ENCODE data around the gene SVOPL. TPM values are rescaled to one million over a fixed set of nuclear protein-coding genes. Genes with fewer than 3 reads are reported as not detected.
A peak's percentile ranks its signal among the peaks of the same experiment; 100 is the strongest.

The SVOPL gene
- total RNA-seq, 1 experiment from 2014 or later, result 1.1 TPM

DNA sequence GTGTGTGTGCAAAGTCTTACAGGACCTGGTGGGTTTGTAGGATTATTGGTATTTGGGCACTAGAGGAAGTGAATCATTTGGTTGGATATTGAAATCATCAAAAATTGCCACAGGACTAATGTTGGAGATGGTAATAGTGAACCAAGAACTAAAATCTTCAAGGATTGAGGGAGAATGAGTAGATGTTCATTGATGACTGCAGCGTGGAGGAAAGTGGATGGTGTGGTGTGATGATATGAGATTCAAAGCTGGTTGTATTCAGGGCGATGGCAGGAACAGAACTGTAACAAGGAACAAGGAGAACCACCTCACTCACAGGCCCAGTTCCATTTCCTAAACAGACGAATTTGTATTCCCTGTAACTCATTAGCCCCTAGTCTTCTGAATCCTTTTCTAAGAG, 150.8 kb downstream of the SVOPL start:
- H4K5ac ChIP-seq (ENCODE audit: insufficient read length, low read depth, low read length), result no peak overlapping the region
- no peak overlapping the region for H2AFZ ChIP-seq (ENCODE audit: low read length)
- TF ChIP-seq, protein P1, sequence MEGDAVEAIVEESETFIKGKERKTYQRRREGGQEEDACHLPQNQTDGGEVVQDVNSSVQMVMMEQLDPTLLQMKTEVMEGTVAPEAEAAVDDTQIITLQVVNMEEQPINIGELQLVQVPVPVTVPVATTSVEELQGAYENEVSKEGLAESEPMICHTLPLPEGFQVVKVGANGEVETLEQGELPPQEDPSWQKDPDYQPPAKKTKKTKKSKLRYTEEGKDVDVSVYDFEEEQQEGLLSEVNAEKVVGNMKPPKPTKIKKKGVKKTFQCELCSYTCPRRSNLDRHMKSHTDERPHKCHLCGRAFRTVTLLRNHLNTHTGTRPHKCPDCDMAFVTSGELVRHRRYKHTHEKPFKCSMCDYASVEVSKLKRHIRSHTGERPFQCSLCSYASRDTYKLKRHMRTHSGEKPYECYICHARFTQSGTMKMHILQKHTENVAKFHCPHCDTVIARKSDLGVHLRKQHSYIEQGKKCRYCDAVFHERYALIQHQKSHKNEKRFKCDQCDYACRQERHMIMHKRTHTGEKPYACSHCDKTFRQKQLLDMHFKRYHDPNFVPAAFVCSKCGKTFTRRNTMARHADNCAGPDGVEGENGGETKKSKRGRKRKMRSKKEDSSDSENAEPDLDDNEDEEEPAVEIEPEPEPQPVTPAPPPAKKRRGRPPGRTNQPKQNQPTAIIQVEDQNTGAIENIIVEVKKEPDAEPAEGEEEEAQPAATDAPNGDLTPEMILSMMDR (conservative IDR thresholded peaks at IDR 0.05), result no peak
- H4K20me1 ChIP-seq (ENCODE audit: control insufficient read depth, insufficient read depth, insufficient read length), result no peaks in the 10 kb centered on the region
- H3K18ac ChIP-seq (ENCODE audit: insufficient read length, low read depth, low read length), result no peak overlapping the region
- no peak overlapping the region for H3K27ac ChIP-seq (ENCODE audit: insufficient read length, low read depth, low read length)
- H2AK5ac ChIP-seq (ENCODE audit: insufficient read length, low read length), result no peak overlapping the region
- H2BK5ac ChIP-seq (ENCODE audit: insufficient read length, low read length), result no peak overlapping the region
- no peak overlapping the region for H3K4me2 ChIP-seq (ENCODE audit: insufficient read depth, insufficient read length, low read length)
- Mint-ChIP-seq H3K4me1 (peaks cover 0 to 2% of the 10 kb centered on the region in 2 experiments; a peak in 1 of 4 replicates), H3K36me3 (ENCODE audit: insufficient read depth in 1 of 3, low read depth in 3 of 3) (peaks cover 85 to 97% (median 90%) of the 10 kb centered on the region in 3 experiments), H3K27ac (peak overlapping the region in 1 of 3 experiments; percentile 73; a peak in 2 of 7 replicates), H3K4me3 (no peak overlapping the region), H3K9me3 (peaks cover 12 to 15% of the 10 kb centered on the region in 2 experiments; a peak in 4 of 5 replicates), H3K27me3 (ENCODE audit: low read depth) (no peaks in the 10 kb centered on the region; the same call in 1 of the 2 replicates)
- no peak overlapping the region for H2BK20ac ChIP-seq (ENCODE audit: low read depth, low read length, poor library complexity, severe bottlenecking)
- H3K23me2 ChIP-seq (ENCODE audit: insufficient read length, low read depth, low read length, poor library complexity, severe bottlenecking), result no peaks in the 10 kb centered on the region
- H3K23ac ChIP-seq (ENCODE audit: insufficient read length, low read depth, low read length), result no peak overlapping the region
- no peak for DNase-seq
- no peak overlapping the region for H2BK120ac ChIP-seq (ENCODE audit: low read depth, low read length, poor library complexity, severe bottlenecking)
- no peak overlapping the region for H3K9ac ChIP-seq (ENCODE audit: extremely low read depth, insufficient read length, low read length)
- no peak overlapping the region for H3K14ac ChIP-seq (ENCODE audit: insufficient read depth, low read length)
- H3K4me1 ChIP-seq (ENCODE audit: insufficient read depth, low read length), result no peaks in the 10 kb centered on the region
- H3K27me3 ChIP-seq (ENCODE audit: insufficient read depth, low read length), result no peaks in the 10 kb centered on the region
- peaks cover 2% of the 10 kb centered on the region; the same call in 1 of the 2 replicates for H3K79me2 ChIP-seq (ENCODE audit: insufficient read depth, low read length)
- H3T11ph ChIP-seq (ENCODE audit: low read length), result no peak overlapping the region
- H3K79me1 ChIP-seq (ENCODE audit: insufficient read depth, low read depth, low read length, poor library complexity, severe bottlenecking), result peaks cover 11% of the 10 kb centered on the region
- no peak overlapping the region for H2BK15ac ChIP-seq (ENCODE audit: low read depth, low read length)
- no peak overlapping the region for H2BK12ac ChIP-seq (ENCODE audit: insufficient read length, low read depth, low read length)
- H3K4ac ChIP-seq (ENCODE audit: low read depth, low read length), result no peak overlapping the region
- H3K56ac ChIP-seq (ENCODE audit: insufficient read length, low read depth, low read length), result no peak overlapping the region
- WGBS (ENCODE audit: extremely low coverage, insufficient read length, low lambda C conversion rate), result no CpG with 5 or more reads among the region's 3 CpGs
- peaks cover 12% of the 10 kb centered on the region for H3K9me3 ChIP-seq (ENCODE audit: control insufficient read depth, low read depth, low read length)
- H4K91ac ChIP-seq (ENCODE audit: insufficient read length, low read depth, low read length), result no peak overlapping the region
- no peak overlapping the region for H4K8ac ChIP-seq (replicated peaks; ENCODE audit: insufficient read length, low read depth, low read length)
